Kidney (tissue), 14 donors: ENCODE measurements around the gene IL4R. TPM values are rescaled to one million over a fixed set of nuclear protein-coding genes. Genes with fewer than 3 reads are reported as not detected.

Experiments
- DNase-seq, 5 donors: peaks; one replicate each; pipeline ENCODE4 v3.0.0-alpha.2; 2013 to 2020
- FAIRE-seq: peaks from 2 replicates; lab custom pipeline; 2012; peaks lifted over from hg19 to GRCh38; lab: Jason Lieb, UNC
- H3K27ac ChIP-seq, 2 donors: one replicate each; pipeline ENCODE4 v1.7.0; 2013; ENCODE audit warnings: low read depth in 2 of 2, low read length in 2 of 2, inconsistent platforms in 1 of 2
- H3K27me3 ChIP-seq: one replicate; pipeline ENCODE4 v1.7.1; 2013; ENCODE audit warnings: low read length, inconsistent platforms; ENCODE audit not compliant: control insufficient read depth, insufficient read depth
- H3K36me3 ChIP-seq, 3 donors: one replicate each; pipeline versions ENCODE4 v1.7.0 to v1.7.1; 2013; ENCODE audit warnings: low read length in 3 of 3, control low read depth in 1 of 3, inconsistent platforms in 1 of 3; ENCODE audit not compliant: insufficient read depth in 3 of 3, control insufficient read depth in 2 of 3
- H3K4me1 ChIP-seq, 3 donors: one replicate each; pipeline versions ENCODE4 v1.7.0 to v1.7.1; 2013; ENCODE audit warnings: low read length in 3 of 3, inconsistent platforms in 1 of 3, low read depth in 1 of 3; ENCODE audit not compliant: control insufficient read depth in 2 of 3, insufficient read depth in 2 of 3
- H3K4me3 ChIP-seq, 3 donors: one replicate each; pipeline versions ENCODE4 v1.7.0 to v1.8.1; 2013; ENCODE audit warnings: low read length in 3 of 3, control low read depth in 1 of 3, inconsistent platforms in 1 of 3
- H3K9ac ChIP-seq, 3 donors: one replicate each; pipeline versions ENCODE4 v1.7.0 to v1.7.1; 2013; ENCODE audit warnings: low read length in 3 of 3, control low read depth in 1 of 3, inconsistent platforms in 1 of 3
- H3K9me3 ChIP-seq, 3 donors: one replicate each; pipeline versions ENCODE4 v1.7.0 to v1.7.1; 2013; ENCODE audit warnings: low read length in 3 of 3, control low read depth in 1 of 3, inconsistent platforms in 1 of 3; ENCODE audit not compliant: control insufficient read depth in 2 of 3, insufficient read depth in 1 of 3
- intact Hi-C: fragments of 100-400 bp; cut with DNase I; formaldehyde crosslinking; loops from one replicate; pipeline ENCODE4 v1.11.1; 2022
- polyA plus RNA-seq: library from polyadenylated mRNA; stranded (reverse); fragments of 350-450 nt; fragmentation: Illumina TruSeq; extraction: RNeasy Lipid Tissue Mini Kit (QIAGEN cat#74804); gene quantifications from one replicate; pipeline ENCODE4 v1.2.3, GENCODE V29; 2014; ENCODE audit warnings: low read depth, low replicate concordance; ENCODE audit not compliant: insufficient read depth
- total RNA-seq: library from RNA; stranded (reverse); fragmentation: NEBNext Ultra II Directional; extraction: Animal tissue kit (Norgen Biotek cat#: 25700); gene quantifications from one replicate; pipeline ENCODE4 v1.2.1, GENCODE V29; 2021
- TF ChIP-seq, protein P1 (sequence below): IDR thresholded peaks from 3 replicates; pipeline ENCODE4 v1.5.1; 2012; ENCODE audit warnings: mild to moderate bottlenecking, moderate library complexity, borderline replicate concordance; ENCODE audit not compliant: insufficient read depth; ENCODE audit errors: extremely low read depth
- donor health status: control.
- donor health status: control.
- donor health status: control.
- donor health status: control.
- donor health status: control.
- donor health status: DM: yes; HTN: yes; CAD: no.
- donor health status: Normal renal cell carcinoma (clear cell type).

IL4R gene
- total and polyA plus RNA-seq, 2 donors from 2014 or later: 13.8 to 115 TPM

DNA sequence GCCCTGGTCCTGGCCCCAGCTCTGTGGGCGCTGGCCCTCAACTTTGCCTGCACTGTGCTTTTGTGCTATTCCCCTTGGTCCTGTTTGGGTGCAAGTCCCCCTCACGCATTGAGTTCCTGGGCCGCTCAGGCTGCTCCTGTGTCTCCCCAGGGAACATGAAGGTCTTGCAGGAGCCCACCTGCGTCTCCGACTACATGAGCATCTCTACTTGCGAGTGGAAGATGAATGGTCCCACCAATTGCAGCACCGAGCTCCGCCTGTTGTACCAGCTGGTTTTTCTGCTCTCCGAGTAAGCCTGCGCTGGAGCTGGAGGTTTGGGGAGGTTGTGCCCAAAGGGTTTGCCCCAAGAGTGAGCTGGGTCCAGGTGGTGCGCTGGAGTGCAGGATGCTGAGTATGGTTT lies 28.2 kb downstream of the IL4R start:
- H3K36me3 ChIP-seq: peaks cover 2 to 12% (median 8%) of the 10 kb centered on the region in 3 donors
- H3K9me3 ChIP-seq: no peaks in the 10 kb centered on the region
- no peak overlapping the region for H3K9ac ChIP-seq
- H3K27me3 ChIP-seq: no peaks in the 10 kb centered on the region
- FAIRE-seq (no peak), DNase-seq (no peak)
- H3K4me3 ChIP-seq: no peak overlapping the region
- intact Hi-C loops: loop anchor here (10.0 kb wide), 1 partner anchor 107 kb away; no protein-coding TSS in a partner anchor
- H3K4me1 ChIP-seq: no peaks in the 10 kb centered on the region
- no peak overlapping the region for H3K27ac ChIP-seq
- TF ChIP-seq, protein P1, sequence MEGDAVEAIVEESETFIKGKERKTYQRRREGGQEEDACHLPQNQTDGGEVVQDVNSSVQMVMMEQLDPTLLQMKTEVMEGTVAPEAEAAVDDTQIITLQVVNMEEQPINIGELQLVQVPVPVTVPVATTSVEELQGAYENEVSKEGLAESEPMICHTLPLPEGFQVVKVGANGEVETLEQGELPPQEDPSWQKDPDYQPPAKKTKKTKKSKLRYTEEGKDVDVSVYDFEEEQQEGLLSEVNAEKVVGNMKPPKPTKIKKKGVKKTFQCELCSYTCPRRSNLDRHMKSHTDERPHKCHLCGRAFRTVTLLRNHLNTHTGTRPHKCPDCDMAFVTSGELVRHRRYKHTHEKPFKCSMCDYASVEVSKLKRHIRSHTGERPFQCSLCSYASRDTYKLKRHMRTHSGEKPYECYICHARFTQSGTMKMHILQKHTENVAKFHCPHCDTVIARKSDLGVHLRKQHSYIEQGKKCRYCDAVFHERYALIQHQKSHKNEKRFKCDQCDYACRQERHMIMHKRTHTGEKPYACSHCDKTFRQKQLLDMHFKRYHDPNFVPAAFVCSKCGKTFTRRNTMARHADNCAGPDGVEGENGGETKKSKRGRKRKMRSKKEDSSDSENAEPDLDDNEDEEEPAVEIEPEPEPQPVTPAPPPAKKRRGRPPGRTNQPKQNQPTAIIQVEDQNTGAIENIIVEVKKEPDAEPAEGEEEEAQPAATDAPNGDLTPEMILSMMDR: no peak

DNA sequence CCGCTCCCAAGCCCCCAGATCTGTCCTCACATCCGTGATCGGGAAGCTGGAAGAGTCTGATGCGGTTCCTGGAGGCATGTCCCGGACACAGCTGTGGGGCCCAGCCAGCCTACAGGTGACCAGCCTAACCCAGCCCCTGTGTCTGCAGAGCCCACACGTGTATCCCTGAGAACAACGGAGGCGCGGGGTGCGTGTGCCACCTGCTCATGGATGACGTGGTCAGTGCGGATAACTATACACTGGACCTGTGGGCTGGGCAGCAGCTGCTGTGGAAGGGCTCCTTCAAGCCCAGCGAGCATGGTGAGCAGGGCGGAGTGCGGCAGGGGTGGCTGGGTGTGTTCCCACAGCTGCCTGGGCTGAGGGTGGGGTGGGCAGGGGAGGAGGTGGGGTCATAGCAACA lies 30.9 kb downstream of the IL4R start:
- Histone ChIP-seq H3K4me3 (no peak overlapping the region), H3K36me3 (peaks cover 0 to 17% (median 8%) of the 10 kb centered on the region in 3 donors)
- FAIRE-seq: no peak

DNA sequence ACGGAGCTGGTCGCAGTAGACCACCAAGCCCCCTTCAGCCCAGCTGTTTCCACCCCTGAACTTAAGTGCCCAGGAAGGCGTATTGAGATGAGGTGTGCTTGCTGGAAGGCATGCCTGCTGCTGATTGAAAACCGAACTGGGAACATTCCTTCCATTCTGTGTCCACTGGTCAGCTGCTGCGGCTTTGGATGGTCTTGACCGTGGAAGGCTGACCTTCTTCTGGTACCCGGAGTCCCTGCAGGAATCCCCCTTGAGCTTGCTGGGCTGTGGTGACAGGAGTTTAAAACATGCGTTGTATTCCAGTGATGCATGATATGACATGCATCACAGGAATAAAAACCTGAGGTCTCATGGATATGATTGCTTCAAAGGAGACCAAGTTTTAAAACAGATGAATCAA lies 31.4 kb downstream of the IL4R start:
- TF ChIP-seq, protein P1: no peak
- no peaks in the 10 kb centered on the region for H3K27me3 ChIP-seq
- H3K9ac ChIP-seq: no peak overlapping the region
- H3K4me3 ChIP-seq: no peak overlapping the region
- H3K9me3 ChIP-seq: no peaks in the 10 kb centered on the region
- intact Hi-C loops: loop anchor here (10.0 kb wide), 1 partner anchor 110 kb away; no protein-coding TSS in a partner anchor
- no peak for FAIRE-seq
- H3K4me1 ChIP-seq: no peaks in the 10 kb centered on the region
- no peak for DNase-seq
- H3K36me3 ChIP-seq: peaks cover 0 to 17% (median 8%) of the 10 kb centered on the region in 3 donors
- no peak overlapping the region for H3K27ac ChIP-seq

More for the DNA sequence above, 30.9 kb downstream of the IL4R start:
- Histone ChIP-seq H3K9me3 (no peaks in the 10 kb centered on the region), H3K27me3 (no peaks in the 10 kb centered on the region), H3K27ac (no peak overlapping the region), H3K9ac (no peak overlapping the region), H3K4me1 (no peaks in the 10 kb centered on the region)
- DNase-seq: no peak
- intact Hi-C loops: loop anchor here (10.0 kb wide), 1 partner anchor 110 kb away; no protein-coding TSS in a partner anchor
- TF ChIP-seq, protein P1: no peak

DNA sequence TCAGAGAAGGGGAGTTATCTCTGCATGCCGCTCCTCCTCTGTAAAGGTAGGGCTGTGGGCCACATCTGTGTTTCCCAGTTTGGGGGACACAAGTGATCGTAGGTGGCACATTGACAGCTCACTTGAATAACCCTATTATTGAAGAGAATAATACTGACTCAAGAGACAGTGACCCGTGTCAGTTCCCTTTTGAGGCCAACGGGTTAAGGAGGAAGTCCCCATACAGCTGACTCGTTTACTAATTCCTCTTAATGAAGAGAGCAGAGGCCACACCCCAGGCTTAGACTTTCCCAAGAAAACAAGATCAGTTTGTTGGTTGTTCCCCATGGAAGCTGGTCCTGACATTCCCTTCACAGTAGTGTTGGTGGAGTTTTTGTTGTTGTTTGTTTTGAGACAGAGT lies 33.0 kb downstream of the IL4R start:
- Histone ChIP-seq H3K4me1 (no peaks in the 10 kb centered on the region), H3K9me3 (no peaks in the 10 kb centered on the region), H3K36me3 (peaks cover 0 to 11% (median 9%) of the 10 kb centered on the region in 3 donors), H3K27ac (no peak overlapping the region), H3K4me3 (no peak overlapping the region), H3K27me3 (no peaks in the 10 kb centered on the region), H3K9ac (no peak overlapping the region)
- TF ChIP-seq, protein P1: no peak
- intact Hi-C loops: loop anchor here (10.0 kb wide), 1 partner anchor 112 kb away; no protein-coding TSS in a partner anchor
- FAIRE-seq (no peak), DNase-seq (no peak)
